GM12875 (cell line): ENCODE data around the gene SEMA4C.

Experiments used
- H3K4me3 ChIP-seq: one replicate; pipeline ENCODE4 v1.5.1; 2011; ENCODE audit warnings: low read depth, low read length, control low read depth
- CTCF ChIP-seq: IDR thresholded peaks from 2 replicates; pipeline ENCODE4 v1.5.1; 2011; ENCODE audit warnings: low read depth, mild to moderate bottlenecking, control low read depth, inconsistent platforms, low read length, moderate library complexity, borderline replicate concordance; ENCODE audit not compliant: insufficient read depth

SEMA4C gene

GRCh38 chr2:96846825-96847224, 23.1 kb downstream of the SEMA4C start:
- no peak for TF ChIP-seq CTCF
- no peak overlapping the region for H3K4me3 ChIP-seq

- TF ChIP-seq CTCF: no peak
These were observed 25.5 kb downstream of the SEMA4C start for GRCh38 chr2:96844405-96844808.

GRCh38 chr2:96843538-96844268, 26.2 kb downstream of the SEMA4C start, which contains the start of gene ANKRD23:
Gene ANKRD23, minus strand, starts transcription at chr2:96844021. Its CDS starts 29 bp downstream, at chr2:96843992.
- TF ChIP-seq CTCF: no peak
- no peak within 1 kb of the TSS for H3K4me3 ChIP-seq

More at GRCh38 chr2:96844405-96844808, 25.5 kb downstream of the SEMA4C start:
- H3K4me3 ChIP-seq: no peak overlapping the region

GRCh38 chr2:96842600-96842999, 27.3 kb downstream of the SEMA4C start:
- no peak for TF ChIP-seq CTCF
- H3K4me3 ChIP-seq: no peak overlapping the region

- no peak overlapping the region for H3K4me3 ChIP-seq
- no peak for TF ChIP-seq CTCF
These were observed 28.0 kb downstream of the SEMA4C start for GRCh38 chr2:96841701-96842495.

- no peak for TF ChIP-seq CTCF
- no peak overlapping the region for H3K4me3 ChIP-seq
These were observed 29.7 kb downstream of the SEMA4C start for GRCh38 chr2:96839875-96840850.
